ENCODE measurements around the gene NEXMIF.
"Not testable (repeated sequence)": the region's sequence is repeated elsewhere in the genome, so short reads cannot be mapped to it uniquely, and the experiment has no call there.

NEXMIF gene

DNA sequence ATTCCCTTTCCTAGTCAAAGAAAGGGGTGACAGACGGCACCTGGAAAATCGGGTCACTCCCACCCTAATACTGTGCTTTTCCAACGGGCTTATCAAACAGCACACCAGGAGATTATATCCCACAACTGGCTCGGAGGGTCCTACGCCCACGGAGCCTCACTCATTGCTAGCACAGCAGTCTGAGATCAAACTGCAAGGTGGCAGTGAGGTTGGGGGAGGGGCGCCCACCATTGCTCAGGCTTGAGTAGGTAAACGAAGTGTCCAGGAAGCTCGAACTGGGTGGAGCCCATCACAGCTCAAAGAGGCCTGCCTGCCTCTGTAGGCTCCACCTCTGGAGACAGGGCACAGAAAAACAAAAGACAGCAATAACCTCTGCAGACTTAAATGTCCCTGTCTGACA is 42.9 kb downstream of the NEXMIF start:
- H3K9me3 Mint-ChIP-seq, result not testable (repeated sequence)
- H3K36me3 Mint-ChIP-seq, result peaks cover 10% of the 10 kb centered on the region

DNA sequence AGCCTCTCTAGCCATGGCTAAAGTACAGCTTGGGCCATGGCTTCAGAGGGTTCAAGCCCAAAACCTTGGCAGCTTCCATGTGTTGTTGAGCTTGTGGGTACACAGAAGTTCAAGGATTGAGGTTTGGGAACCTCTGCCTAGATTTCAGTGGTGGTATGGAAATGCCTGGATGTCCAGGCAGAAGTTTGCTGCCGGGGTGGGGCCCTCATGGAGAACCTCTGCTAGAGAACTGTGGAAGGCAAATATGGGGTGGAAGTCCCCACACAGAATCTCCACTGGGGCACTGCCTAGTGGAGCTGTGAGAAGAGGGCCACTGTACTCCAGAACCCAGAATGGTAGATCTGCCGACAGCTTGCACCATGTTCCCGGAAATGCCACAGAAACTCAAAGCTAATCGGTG is 59.5 kb downstream of the NEXMIF start:
- Mint-ChIP-seq H3K36me3 (peaks cover 5% of the 10 kb centered on the region), H3K9me3 (peaks cover 11% of the 10 kb centered on the region), H3K4me3 (no peak overlapping the region), H3K27me3 (no peaks in the 10 kb centered on the region), H3K4me1 (no peaks in the 10 kb centered on the region), H3K27ac (no peak overlapping the region)
- ATAC-seq (ENCODE audit: low read depth), result no peak
- DNase-seq (ENCODE audit: low spot score in 2 of 2), result no peak

More for the DNA sequence above, 42.9 kb downstream of the NEXMIF start:
- H3K27ac Mint-ChIP-seq; H3K4me3 Mint-ChIP-seq; H3K4me1 Mint-ChIP-seq; H3K27me3 Mint-ChIP-seq; ATAC-seq (ENCODE audit: low read depth); DNase-seq (ENCODE audit: low spot score in 2 of 2): not testable (repeated sequence)

GRCh38 chrX:74853255-74853654 is 72.0 kb downstream of the NEXMIF start:
- no peak for ATAC-seq (ENCODE audit: low read depth)
- Mint-ChIP-seq H3K27me3 (no peaks in the 10 kb centered on the region), H3K9me3 (peaks cover 13% of the 10 kb centered on the region), H3K27ac (no peak overlapping the region), H3K4me3 (no peak overlapping the region), H3K4me1 (no peaks in the 10 kb centered on the region), H3K36me3 (peaks cover 18% of the 10 kb centered on the region)
- DNase-seq (ENCODE audit: low spot score in 2 of 2), result no peak

GRCh38 chrX:74835566-74835965 is 89.7 kb downstream of the NEXMIF start:
- DNase-seq (ENCODE audit: low spot score in 2 of 2), result no peak
- no peaks in the 10 kb centered on the region for H3K27me3 Mint-ChIP-seq
- peaks cover 2% of the 10 kb centered on the region for H3K4me1 Mint-ChIP-seq
- no peak for ATAC-seq (ENCODE audit: low read depth)
- H3K27ac Mint-ChIP-seq, result no peak overlapping the region
- no peak overlapping the region for H3K4me3 Mint-ChIP-seq
- H3K9me3 Mint-ChIP-seq, result no peaks in the 10 kb centered on the region
- peaks cover 6% of the 10 kb centered on the region for H3K36me3 Mint-ChIP-seq

GRCh38 chrX:74819797-74820196 is 105.5 kb downstream of the NEXMIF start:
- H3K36me3 Mint-ChIP-seq; H3K27me3 Mint-ChIP-seq; H3K4me1 Mint-ChIP-seq; DNase-seq (ENCODE audit: low spot score in 2 of 2); H3K27ac Mint-ChIP-seq; H3K9me3 Mint-ChIP-seq; ATAC-seq (ENCODE audit: low read depth); H3K4me3 Mint-ChIP-seq: not testable (repeated sequence)

DNA sequence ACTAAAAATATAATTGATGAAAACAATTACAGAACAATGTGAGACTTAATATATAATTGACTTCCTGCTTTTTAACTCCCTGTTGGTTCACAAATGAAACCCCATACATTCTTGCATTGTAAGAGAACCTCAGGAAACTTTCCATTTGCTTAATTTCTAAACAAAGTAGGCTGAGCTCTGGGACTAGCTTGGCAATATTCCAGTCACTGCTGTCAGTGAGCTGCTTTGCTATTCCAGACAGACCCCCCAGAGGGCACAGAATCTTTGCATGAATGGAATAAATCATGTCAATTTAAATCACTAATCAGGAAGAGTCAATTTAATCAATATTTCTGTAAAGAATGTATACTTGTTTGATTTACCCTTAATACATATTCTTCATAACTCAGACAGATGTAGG is 110.6 kb downstream of the NEXMIF start:
- Mint-ChIP-seq H3K4me3 (no peak overlapping the region), H3K4me1 (peaks cover 4% of the 10 kb centered on the region), H3K36me3 (no peaks in the 10 kb centered on the region), H3K27me3 (no peaks in the 10 kb centered on the region), H3K27ac (no peak overlapping the region), H3K9me3 (no peaks in the 10 kb centered on the region)
- ATAC-seq (ENCODE audit: low read depth) (no peak), DNase-seq (ENCODE audit: low spot score in 2 of 2) (no peak)

- no peak for DNase-seq (ENCODE audit: low spot score in 2 of 2)
- Mint-ChIP-seq H3K9me3 (no peaks in the 10 kb centered on the region), H3K27ac (no peak overlapping the region), H3K36me3 (peaks cover 4% of the 10 kb centered on the region), H3K27me3 (no peaks in the 10 kb centered on the region), H3K4me3 (no peak overlapping the region), H3K4me1 (peaks cover 5% of the 10 kb centered on the region)
- ATAC-seq (ENCODE audit: low read depth), result no peak
These were observed 120.7 kb downstream of the NEXMIF start for GRCh38 chrX:74804574-74804973.

- no peak overlapping the region for H3K4me3 Mint-ChIP-seq
- peaks cover 2% of the 10 kb centered on the region for H3K9me3 Mint-ChIP-seq
- peaks cover 3% of the 10 kb centered on the region for H3K36me3 Mint-ChIP-seq
- H3K27ac Mint-ChIP-seq, result no peak overlapping the region
- H3K4me1 Mint-ChIP-seq, result peaks cover 5% of the 10 kb centered on the region
- DNase-seq (ENCODE audit: low spot score in 2 of 2) (no peak), ATAC-seq (ENCODE audit: low read depth) (no peak)
- H3K27me3 Mint-ChIP-seq, result no peaks in the 10 kb centered on the region
These were observed 125.2 kb downstream of the NEXMIF start for GRCh38 chrX:74800062-74800461.

DNA sequence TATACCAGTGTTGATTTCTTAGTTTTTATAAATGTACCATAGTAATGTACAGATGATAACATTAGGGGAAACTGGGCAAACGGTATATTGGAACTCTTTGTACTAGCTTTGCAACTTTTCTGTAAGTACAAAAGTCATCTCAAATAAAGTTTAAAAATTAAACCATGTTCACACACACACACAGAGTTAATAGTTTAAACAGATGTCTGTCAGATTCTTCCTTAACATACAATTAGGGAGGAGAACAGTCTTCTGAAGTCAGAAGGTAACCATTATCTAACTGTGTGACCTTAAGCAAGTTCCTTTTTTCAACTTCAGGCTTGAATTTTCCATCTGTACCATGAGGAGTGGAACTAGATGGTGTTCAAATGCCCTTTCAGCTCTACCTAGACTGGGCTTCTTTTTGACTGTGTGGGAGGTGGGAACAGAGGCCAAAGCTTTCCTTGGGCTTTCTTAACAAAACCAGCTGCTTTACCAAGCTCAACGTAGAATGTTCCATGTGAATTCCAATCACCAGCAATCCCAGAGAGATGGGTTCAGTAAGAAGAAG is 127.8 kb downstream of the NEXMIF start:
- DNase-seq (ENCODE audit: low spot score in 2 of 2) (no peak), ATAC-seq (ENCODE audit: low read depth) (no peak)
- peaks cover 6% of the 10 kb centered on the region for H3K36me3 Mint-ChIP-seq
- peaks cover 5% of the 10 kb centered on the region for H3K4me1 Mint-ChIP-seq
- no peaks in the 10 kb centered on the region for H3K27me3 Mint-ChIP-seq
- H3K9me3 Mint-ChIP-seq, result peaks cover 2% of the 10 kb centered on the region
- H3K27ac Mint-ChIP-seq, result no peak overlapping the region
- no peak overlapping the region for H3K4me3 Mint-ChIP-seq

DNA sequence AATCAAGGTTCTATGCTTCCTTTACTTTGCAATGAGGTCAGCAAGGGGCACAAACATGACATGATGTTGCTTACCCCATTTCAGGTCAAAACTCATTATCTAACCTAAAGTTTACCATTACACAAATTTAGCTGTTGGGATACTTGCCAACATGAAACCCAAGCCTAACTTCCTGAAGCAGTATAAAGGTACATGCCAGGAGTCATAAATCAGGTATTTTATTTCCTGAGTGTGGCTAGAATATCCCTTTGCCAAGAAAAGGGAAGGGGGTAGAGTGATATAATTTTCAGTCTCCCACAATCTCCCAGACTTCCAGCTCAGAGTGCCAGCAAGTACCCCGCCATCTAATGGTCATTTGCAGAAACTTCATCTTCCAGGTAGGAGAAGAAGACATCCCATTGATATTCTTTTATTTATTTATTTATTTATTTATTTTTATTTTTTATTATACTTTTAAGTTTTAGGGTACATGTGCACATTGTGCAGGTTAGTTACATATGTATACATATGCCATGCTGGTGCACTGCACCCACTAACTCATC is 136.6 kb downstream of the NEXMIF start:
- no peak overlapping the region for H3K27ac Mint-ChIP-seq

DNA sequence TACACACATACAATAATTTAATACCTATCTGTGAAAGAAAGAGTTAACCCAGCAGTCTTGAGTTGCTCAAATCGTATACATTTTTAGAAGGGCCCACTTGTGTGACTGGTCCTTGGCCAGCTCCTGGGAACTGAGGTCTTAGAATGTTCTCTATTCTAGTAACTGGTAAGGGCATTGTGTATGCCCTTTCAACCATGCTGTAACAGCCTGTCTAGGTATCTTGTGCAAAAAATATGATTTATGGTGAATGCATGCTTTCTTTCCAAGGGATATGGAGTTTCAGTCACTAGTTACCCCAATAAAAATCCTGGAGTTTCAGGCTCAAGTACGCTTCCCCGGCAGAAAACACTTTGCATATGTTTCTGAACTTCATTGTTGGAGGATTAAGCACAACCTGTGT is 140.6 kb downstream of the NEXMIF start:
- no peak overlapping the region for H3K27ac Mint-ChIP-seq
- no peak overlapping the region for H3K4me3 Mint-ChIP-seq
- DNase-seq (ENCODE audit: low spot score in 2 of 2), result no peak
- H3K27me3 Mint-ChIP-seq, result no peaks in the 10 kb centered on the region
- peaks cover 5% of the 10 kb centered on the region for H3K4me1 Mint-ChIP-seq
- no peaks in the 10 kb centered on the region for H3K9me3 Mint-ChIP-seq
- no peak for ATAC-seq (ENCODE audit: low read depth)
- no peaks in the 10 kb centered on the region for H3K36me3 Mint-ChIP-seq

More for the DNA sequence above, 136.6 kb downstream of the NEXMIF start:
- ATAC-seq (ENCODE audit: low read depth) (no peak), DNase-seq (ENCODE audit: low spot score in 2 of 2) (no peak)
- Mint-ChIP-seq H3K4me3 (no peak overlapping the region), H3K9me3 (no peaks in the 10 kb centered on the region), H3K27me3 (no peaks in the 10 kb centered on the region), H3K36me3 (no peaks in the 10 kb centered on the region), H3K4me1 (peaks cover 3% of the 10 kb centered on the region)

- Mint-ChIP-seq H3K36me3 (no peaks in the 10 kb centered on the region), H3K4me1 (peaks cover 9% of the 10 kb centered on the region), H3K27ac (no peak overlapping the region), H3K4me3 (no peak overlapping the region), H3K9me3 (no peaks in the 10 kb centered on the region), H3K27me3 (no peaks in the 10 kb centered on the region)
- DNase-seq (ENCODE audit: low spot score in 2 of 2), result no peak
- ATAC-seq (ENCODE audit: low read depth), result no peak
These were observed 143.7 kb downstream of the NEXMIF start for GRCh38 chrX:74781507-74782034.

- no peak for ATAC-seq (ENCODE audit: low read depth)
- H3K4me3 Mint-ChIP-seq, result no peak overlapping the region
These were observed 146.1 kb downstream of the NEXMIF start for GRCh38 chrX:74779175-74779574.

GRCh38 chrX:74774988-74775387 is 150.3 kb downstream of the NEXMIF start:
- Mint-ChIP-seq H3K27me3 (no peaks in the 10 kb centered on the region), H3K4me3 (no peak overlapping the region), H3K9me3 (no peaks in the 10 kb centered on the region), H3K4me1 (peaks cover 5% of the 10 kb centered on the region), H3K36me3 (no peaks in the 10 kb centered on the region), H3K27ac (no peak overlapping the region)
- ATAC-seq (ENCODE audit: low read depth), result no peak
- no peak for DNase-seq (ENCODE audit: low spot score in 2 of 2)

More at GRCh38 chrX:74779175-74779574, 146.1 kb downstream of the NEXMIF start:
- Mint-ChIP-seq H3K36me3 (no peaks in the 10 kb centered on the region), H3K27me3 (no peaks in the 10 kb centered on the region), H3K4me1 (peaks cover 7% of the 10 kb centered on the region), H3K9me3 (no peaks in the 10 kb centered on the region), H3K27ac (no peak overlapping the region)
- no peak for DNase-seq (ENCODE audit: low spot score in 2 of 2)

DNA sequence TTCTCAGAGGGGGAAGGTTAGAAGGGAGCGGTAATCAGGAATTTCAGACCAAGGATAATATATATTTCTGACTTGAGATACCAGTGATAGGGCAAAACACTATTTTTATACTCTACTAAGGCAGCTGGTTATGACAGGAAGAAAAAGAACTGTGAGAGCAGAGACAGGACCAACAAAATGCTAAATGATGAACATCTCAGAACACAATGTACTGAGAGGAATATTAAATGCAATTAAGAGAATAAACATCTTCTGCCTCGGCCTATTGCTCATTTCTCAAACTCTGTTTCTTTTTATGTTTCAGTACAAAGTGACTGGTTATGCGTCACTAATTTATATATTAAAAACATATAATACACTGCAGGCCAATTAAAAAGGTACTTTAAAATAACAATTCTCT is 188.8 kb downstream of the NEXMIF start:
- DNase-seq (ENCODE audit: low spot score in 2 of 2), result no peak
- Mint-ChIP-seq H3K27ac (no peak overlapping the region), H3K4me1 (no peaks in the 10 kb centered on the region), H3K36me3 (peaks cover 1% of the 10 kb centered on the region), H3K4me3 (no peak overlapping the region), H3K27me3 (no peaks in the 10 kb centered on the region), H3K9me3 (no peaks in the 10 kb centered on the region)
- ATAC-seq (ENCODE audit: low read depth), result no peak
